ENCODE results near the gene PKD1. TPM values are rescaled to one million over a fixed set of nuclear protein-coding genes. Genes with fewer than 3 reads are reported as not detected.
A peak's percentile ranks its signal among the peaks of the same experiment; 100 is the strongest.

The PKD1 gene
- total RNA-seq, 1 experiment from 2014 or later, result 102 TPM

GRCh38 chr16:2161911-2162310, 26.2 kb upstream of the PKD1 start:
- peak overlapping the region; percentile 80 for H3K27ac Mint-ChIP-seq
- no peak for DNase-seq (ENCODE audit: low spot score)

More at GRCh38 chr16:2161911-2162310, 26.2 kb upstream of the PKD1 start:
- CTCF ChIA-PET, result interaction anchor here (0.8 kb wide), 1 partner anchor 33 kb away, joined by 3 read pairs; no protein-coding TSS in a partner anchor
- H3K9me3 Mint-ChIP-seq, result no peaks in the 10 kb centered on the region
- no peaks in the 10 kb centered on the region for H3K27me3 Mint-ChIP-seq (ENCODE audit: low read depth)
- POLR2A ChIA-PET, result no interaction called here
- TF ChIP-seq PRRX2 (CRISPR knock-in tag; IDR thresholded peaks at IDR 0.05) (no peak), ZNF512 (CRISPR knock-in tag; IDR thresholded peaks at IDR 0.05; ENCODE audit: borderline replicate concordance) (no peak), JAZF1 (CRISPR knock-in tag; IDR thresholded peaks at IDR 0.05) (no peak), ZNF263 (CRISPR knock-in tag; IDR thresholded peaks at IDR 0.05; ENCODE audit: low read depth) (no peak), JUN (CRISPR knock-in tag; IDR thresholded peaks at IDR 0.05) (no peak), AFF4 (CRISPR knock-in tag; IDR thresholded peaks at IDR 0.05; ENCODE audit: borderline replicate concordance) (no peak), ZNF416 (CRISPR knock-in tag; IDR thresholded peaks at IDR 0.05) (no peak), AR (CRISPR knock-in tag; IDR thresholded peaks at IDR 0.05) (no peak)
- TF ChIP-seq, protein P1, sequence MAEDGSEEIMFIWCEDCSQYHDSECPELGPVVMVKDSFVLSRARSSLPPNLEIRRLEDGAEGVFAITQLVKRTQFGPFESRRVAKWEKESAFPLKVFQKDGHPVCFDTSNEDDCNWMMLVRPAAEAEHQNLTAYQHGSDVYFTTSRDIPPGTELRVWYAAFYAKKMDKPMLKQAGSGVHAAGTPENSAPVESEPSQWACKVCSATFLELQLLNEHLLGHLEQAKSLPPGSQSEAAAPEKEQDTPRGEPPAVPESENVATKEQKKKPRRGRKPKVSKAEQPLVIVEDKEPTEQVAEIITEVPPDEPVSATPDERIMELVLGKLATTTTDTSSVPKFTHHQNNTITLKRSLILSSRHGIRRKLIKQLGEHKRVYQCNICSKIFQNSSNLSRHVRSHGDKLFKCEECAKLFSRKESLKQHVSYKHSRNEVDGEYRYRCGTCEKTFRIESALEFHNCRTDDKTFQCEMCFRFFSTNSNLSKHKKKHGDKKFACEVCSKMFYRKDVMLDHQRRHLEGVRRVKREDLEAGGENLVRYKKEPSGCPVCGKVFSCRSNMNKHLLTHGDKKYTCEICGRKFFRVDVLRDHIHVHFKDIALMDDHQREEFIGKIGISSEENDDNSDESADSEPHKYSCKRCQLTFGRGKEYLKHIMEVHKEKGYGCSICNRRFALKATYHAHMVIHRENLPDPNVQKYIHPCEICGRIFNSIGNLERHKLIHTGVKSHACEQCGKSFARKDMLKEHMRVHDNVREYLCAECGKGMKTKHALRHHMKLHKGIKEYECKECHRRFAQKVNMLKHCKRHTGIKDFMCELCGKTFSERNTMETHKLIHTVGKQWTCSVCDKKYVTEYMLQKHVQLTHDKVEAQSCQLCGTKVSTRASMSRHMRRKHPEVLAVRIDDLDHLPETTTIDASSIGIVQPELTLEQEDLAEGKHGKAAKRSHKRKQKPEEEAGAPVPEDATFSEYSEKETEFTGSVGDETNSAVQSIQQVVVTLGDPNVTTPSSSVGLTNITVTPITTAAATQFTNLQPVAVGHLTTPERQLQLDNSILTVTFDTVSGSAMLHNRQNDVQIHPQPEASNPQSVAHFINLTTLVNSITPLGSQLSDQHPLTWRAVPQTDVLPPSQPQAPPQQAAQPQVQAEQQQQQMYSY (CRISPR knock-in tag; IDR thresholded peaks at IDR 0.05), result no peak
- TF ChIP-seq, protein P2, sequence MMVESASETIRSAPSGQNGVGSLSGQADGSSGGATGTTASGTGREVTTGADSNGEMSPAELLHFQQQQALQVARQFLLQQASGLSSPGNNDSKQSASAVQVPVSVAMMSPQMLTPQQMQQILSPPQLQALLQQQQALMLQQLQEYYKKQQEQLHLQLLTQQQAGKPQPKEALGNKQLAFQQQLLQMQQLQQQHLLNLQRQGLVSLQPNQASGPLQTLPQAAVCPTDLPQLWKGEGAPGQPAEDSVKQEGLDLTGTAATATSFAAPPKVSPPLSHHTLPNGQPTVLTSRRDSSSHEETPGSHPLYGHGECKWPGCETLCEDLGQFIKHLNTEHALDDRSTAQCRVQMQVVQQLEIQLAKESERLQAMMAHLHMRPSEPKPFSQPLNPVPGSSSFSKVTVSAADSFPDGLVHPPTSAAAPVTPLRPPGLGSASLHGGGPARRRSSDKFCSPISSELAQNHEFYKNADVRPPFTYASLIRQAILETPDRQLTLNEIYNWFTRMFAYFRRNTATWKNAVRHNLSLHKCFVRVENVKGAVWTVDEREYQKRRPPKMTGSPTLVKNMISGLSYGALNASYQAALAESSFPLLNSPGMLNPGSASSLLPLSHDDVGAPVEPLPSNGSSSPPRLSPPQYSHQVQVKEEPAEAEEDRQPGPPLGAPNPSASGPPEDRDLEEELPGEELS (CRISPR knock-in tag; IDR thresholded peaks at IDR 0.05), result no peak
- TF ChIP-seq, protein P3, sequence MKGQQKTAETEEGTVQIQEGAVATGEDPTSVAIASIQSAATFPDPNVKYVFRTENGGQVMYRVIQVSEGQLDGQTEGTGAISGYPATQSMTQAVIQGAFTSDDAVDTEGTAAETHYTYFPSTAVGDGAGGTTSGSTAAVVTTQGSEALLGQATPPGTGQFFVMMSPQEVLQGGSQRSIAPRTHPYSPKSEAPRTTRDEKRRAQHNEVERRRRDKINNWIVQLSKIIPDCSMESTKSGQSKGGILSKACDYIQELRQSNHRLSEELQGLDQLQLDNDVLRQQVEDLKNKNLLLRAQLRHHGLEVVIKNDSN (CRISPR knock-in tag; IDR thresholded peaks at IDR 0.05), result no peak
- H3K36me3 Mint-ChIP-seq, result peaks cover 13% of the 10 kb centered on the region
- H3K4me3 Mint-ChIP-seq, result no peak overlapping the region
- peaks cover 18% of the 10 kb centered on the region for H3K4me1 Mint-ChIP-seq
- no peak for ATAC-seq
